Stimulated activated CD8-positive, alpha-beta memory T cell treated with anti-CD3 and anti-CD28 coated beads, Interleukin-7, amount 100 ng/mL, for 1 hour (primary cell): ENCODE results near the gene CRLF1.

Experiments used
- DNase-seq, 2 donors: peaks; one replicate each; pipeline ENCODE4 v3.0.0-alpha.2; 2020; ENCODE audit warnings: low read depth in 2 of 2

CRLF1 gene

DNA sequence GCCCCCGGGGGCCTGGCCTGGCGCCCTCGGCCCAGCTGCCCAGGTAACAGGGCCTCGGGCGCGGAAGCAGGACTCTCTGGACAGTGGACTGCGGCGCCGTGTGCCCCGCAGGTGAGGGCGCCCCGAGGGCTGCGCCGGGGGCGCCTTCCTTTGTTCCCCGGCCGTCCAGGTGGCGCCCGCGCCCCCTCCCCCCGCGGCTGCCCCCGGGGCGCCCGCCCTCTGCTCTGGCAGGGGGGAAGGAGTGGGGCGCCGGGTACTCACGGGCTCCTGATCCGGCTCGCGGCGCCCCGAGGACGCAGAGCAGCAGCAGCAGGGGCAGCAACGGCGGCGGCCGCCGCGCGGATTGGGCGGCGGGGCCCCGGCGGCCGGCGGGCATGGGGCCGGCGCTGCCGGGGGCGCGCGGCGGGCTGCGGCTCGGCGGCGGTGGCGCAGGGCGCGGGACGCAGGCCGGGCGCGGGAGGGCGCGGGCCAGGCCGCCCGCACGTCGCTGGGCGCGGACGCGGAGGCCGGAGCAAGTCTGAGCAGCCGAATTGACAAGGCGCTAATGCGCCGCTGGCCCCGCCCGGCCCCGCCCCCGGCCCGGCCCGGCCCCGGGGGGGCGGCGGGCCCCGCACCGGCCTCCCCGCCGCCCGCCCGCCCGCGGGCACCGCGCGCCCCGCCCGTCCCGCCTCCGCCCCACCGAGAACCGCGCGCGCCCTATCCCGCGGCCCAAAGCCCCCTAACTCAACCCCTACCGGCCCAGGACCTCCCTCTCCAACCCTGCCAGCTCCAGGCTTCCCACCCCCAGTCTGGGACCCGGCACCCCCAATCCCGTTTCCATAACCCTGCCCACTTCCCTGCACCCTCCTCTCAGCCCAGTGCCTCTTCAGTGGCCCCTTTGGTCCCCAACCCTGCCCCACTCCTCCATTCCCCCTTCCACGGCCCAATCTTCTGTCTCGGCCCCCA lies at the start of gene CRLF1:
Gene CRLF1 (minus strand): TSS at position 519 of the 945 bp plus-strand sequence. CDS start 143 bp downstream, at position 376.
- DNase-seq: no peak

DNA sequence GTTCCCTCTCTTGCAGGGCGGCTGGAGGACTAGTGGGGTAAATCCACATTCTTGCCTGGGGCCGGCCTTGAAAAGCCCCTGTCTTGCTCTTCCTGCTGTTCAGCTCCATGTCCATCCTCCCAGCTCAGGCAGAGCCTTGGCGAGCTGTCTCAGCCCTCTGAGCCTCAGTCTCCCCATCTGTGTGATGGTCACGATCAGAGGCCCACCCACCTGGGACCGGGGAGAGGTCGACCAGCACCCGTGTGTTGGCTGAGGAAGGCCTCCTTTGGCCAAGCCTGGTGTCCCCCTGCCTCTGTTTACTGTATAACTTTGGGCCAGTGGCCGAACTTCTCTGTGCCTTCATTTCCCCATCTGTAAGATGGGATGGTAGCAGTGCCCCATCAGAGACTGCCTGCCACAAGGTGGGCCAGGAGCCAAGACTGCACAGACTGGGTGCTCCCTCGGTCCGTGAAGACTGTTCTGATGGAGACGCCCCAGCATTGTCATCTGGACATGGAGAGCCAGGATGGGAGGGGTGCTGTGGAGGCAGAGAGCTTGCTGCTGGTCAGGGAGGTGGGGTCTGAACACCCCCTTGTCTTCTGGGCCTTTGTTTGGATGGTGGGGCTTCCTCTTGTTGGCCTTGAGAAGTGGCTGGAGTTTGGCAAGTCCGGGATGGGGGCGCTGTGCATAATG lies 48.7 kb upstream of the CRLF1 start:
- no peak for DNase-seq

GRCh38 chr19:18654469-18654868 lies 47.9 kb upstream of the CRLF1 start:
- no peak for DNase-seq

DNA sequence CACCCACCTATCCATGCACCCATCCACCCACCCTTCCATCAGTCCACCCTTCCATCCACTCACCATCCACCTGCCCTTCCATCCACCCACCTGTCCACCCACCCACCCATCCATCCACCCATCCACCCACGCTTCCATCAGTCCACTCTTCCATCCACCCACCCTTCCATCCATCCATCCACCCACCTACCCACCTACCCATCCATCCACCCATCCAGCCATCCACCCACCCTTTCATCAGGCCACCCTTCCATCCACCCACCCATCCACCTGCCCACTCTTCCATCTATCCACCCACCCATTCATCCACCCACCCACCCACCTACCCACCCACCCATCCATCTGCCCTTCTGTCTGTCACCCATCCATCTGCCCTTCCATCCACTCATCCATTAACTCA lies 47.3 kb upstream of the CRLF1 start:
- no peak for DNase-seq

GRCh38 chr19:18651733-18652132 lies 45.1 kb upstream of the CRLF1 start:
- DNase-seq: no peak

- DNase-seq: no peak
Measured at GRCh38 chr19:18651300-18651699, 44.7 kb upstream of the CRLF1 start.

DNA sequence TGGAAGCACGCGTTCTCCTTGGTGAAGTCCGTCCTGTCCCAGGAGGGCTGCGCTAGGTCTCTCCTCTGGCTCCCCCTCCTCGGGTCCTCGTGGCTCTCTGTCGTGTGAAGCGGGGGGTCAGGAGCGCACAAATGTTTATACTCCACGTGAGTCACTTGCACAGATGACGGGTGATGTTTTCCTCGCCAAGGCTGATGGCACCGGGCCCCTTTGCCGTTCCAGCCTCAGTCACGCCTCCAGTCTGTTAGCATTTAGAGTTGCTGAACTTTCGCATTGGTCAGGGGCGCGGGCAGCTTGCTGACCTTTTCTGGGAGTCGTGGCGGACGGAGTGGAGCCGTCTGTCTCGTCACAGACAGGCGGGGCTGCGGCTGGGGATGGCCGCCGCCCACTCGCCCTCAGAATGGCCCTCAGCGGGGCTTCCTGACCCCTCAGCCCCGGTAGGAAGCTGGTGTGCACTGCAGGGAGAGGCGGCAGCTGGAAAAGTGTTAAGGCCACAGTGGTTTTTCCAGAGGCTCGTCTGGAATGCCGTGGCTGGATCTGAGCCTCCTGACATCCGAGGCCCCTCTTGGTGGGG lies 44.0 kb upstream of the CRLF1 start:
- no peak for DNase-seq

DNA sequence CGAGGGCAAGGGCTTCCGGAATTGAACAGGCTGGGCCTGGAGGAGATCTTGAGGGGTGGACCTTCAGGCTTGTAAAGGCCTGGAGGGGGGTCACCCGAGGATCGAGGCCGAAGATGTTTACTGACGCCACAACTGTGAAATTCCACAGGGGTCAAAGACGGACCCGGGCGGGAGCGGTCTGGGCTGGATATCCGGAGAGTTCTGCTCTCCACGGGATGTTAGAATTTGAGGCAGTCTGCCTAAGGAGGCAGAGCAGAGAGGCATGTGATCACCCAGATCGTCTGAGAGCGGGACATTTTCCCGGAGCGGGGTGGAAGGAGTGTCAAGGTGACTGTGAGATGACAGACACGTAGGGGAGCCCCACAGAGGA lies 43.4 kb upstream of the CRLF1 start:
- no peak for DNase-seq

DNA sequence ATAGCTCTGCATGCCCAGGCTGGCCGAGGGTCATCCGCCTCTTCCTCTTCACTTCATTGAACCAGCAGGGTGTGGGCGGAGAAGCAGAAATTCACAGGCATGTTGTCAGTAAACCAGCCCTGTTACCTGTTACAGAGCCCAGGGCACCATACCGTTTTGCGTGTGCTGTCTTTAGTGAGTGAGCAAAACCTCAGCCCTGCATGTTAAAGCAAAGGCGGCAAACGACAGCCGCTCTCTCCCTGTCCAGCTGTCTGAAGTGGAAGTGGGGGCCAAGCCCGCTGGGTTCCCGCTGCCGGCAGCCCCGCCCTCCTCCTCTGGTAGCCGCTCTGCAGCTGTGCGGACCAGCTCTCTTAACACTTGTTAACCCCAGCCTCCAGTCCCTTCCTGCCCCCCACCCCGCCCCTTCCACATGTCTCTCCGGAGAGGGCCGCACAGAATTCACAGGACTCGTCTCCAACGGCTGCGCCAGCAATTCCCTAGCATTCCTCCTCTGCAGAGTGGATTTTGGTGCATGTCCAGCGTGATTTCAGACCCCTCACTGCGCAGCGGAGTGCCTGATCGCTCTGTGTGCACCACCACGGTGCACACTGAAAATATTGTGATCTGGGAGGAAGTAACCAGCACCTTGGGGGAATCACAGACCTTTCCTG lies 42.9 kb upstream of the CRLF1 start:
- no peak for DNase-seq

GRCh38 chr19:18648973-18649315 lies 42.3 kb upstream of the CRLF1 start:
- DNase-seq: no peak

- DNase-seq: no peak
Measured at GRCh38 chr19:18647807-18648206, 41.2 kb upstream of the CRLF1 start.

GRCh38 chr19:18647371-18647767 lies 40.8 kb upstream of the CRLF1 start:
- no peak for DNase-seq

GRCh38 chr19:18646535-18647370 lies 40.2 kb upstream of the CRLF1 start:
- no peak for DNase-seq

DNA sequence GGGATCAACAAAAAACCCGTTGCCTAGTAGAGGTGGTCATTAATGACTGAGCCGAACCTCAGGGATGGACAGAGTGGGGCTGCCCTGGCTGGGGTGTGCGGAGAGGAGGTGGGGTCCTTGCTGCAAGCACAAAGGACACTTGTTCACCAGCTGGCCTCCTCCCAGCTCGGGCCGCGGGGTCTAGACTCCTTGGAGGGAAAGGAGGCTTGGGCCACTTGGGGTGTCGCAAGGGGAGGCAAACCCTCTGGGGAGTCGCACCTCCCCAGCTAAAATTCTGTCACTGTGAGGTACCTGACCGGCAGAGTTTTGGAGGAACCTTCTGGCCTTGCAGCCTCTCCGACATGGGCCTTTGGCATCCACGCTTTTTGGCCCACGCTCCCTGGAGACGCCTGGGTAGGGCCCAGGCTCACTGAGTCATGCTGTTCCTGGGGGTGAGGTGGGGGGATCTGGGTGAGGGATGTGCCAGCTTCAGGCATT lies 38.5 kb upstream of the CRLF1 start:
- DNase-seq: no peak

- DNase-seq: no peak
Measured at GRCh38 chr19:18644196-18645034, 37.8 kb upstream of the CRLF1 start.

GRCh38 chr19:18639706-18640243 lies 33.2 kb upstream of the CRLF1 start:
- DNase-seq: no peak

DNA sequence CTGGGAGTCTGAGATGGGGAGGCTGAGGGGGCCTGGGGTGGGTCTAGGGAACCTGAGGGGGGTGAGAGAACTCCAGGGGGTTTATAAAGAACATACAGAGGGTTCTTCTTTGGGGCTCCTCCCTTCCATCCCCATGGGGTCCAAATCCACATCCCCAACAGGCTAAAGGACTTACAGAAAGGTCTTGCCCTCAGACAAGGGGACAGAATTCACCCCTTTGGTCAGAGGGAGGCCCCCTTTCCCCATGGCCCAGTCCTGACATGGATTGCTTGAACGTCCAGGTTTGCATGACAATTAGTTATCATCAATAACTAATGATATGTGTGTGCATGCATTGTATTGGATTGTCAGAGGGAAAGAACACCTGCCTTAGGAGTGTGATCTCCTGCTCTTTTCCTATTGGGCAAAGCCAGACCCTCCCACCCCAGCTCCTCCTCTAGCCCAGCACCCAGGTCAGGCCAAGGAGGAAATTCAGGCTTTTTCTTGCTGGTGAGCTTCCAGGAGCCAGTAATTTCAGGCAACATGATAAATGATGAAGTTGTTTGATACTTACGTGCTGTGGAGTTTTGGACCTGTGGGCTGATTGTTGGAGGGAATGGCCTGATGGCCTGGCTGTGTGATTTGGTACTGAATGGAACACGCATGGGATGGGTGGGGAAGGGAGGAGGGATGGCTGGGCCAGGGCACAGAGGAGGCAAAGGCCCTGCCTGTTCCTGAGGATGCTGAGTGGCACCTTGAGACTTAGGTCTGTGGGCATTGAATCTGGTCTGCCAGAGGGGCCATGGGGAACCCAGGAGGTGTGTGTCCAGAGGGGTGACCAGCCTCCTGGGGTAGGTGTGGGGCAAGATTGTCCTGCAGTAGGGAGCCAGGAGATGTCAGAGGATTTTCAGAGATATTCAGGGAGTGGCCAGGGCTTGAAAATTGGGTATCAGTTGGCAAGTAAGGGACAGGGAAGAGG lies 31.4 kb upstream of the CRLF1 start:
- DNase-seq: no peak

DNA sequence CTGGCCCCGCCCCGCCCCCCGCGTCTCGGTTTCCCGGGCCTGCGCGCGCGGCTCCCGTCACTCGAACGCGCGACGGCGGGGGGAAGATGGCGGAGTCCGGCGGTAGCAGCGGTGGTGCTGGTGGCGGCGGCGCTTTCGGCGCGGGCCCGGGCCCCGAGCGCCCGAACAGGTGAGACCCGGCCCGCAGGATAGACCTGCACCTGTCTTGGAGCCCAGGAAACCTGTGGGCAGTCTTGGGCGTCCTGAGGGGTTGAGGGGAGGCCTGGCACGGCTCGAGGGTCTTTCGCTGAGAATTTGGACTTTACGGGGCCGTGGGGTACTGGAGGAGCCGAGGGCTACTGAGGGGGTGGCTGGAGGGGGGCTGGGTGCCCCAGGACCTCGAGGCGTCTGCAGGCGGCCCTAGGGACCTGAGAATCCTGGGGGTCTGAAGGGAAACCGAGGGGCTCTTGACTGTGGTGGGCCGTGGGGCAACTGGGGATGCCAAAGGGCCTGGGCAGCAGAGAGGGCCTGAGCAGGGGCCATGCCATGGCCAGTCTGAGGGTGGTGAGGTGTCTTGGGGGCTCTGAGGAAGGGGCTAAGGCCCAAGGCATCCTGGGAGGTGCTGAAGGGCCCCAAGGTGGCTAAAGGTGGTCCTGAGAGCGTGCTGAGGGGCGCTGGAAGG lies 30.5 kb upstream of the CRLF1 start, which contains the start of gene KLHL26:
Gene KLHL26 (plus strand): TSS at position 60 of the 661 bp plus-strand sequence. CDS start 27 bp downstream, at position 87.
- DNase-seq: no peak
